GM21737 (cell line): Measurements from ENCODE around the gene LIMA1.
"Not testable (repeated sequence)": the region's sequence is repeated elsewhere in the genome, so short reads cannot be mapped to it uniquely, and the experiment has no call there.

Experiments used
- ATAC-seq: cut with Tn5 transposase; IDR thresholded peaks from one replicate; pipeline ENCODE4 v1.9.1; 2021; ENCODE audit warnings: mild to moderate bottlenecking, moderate library complexity; ENCODE audit not compliant: unreplicated experiment

LIMA1 gene

GRCh38 chr12:50248411-50248810 is 34.9 kb downstream of the LIMA1 start:
- ATAC-seq, result no peak

DNA sequence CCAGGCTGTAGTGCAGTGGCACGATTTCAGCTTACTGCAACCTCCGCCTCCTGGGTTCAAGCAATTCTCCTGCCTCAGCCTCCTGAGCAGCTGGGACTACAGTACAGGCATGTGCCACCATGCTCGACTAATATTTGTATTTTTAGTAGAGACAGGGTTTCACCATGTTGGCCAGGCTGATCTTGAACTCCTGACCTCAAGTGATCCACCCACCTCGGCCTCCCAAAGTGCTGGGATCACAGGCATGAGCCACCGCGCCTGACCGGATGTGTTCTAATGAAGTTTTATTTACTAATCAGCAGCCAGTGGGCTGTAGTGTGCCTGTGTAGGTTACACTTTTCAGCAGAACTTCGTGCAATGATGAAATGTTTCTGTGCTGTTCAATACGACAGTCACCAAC is 35.7 kb downstream of the LIMA1 start:
- not testable (repeated sequence) for ATAC-seq

GRCh38 chr12:50246873-50247612 is 36.3 kb downstream of the LIMA1 start:
- ATAC-seq, result no peak

DNA sequence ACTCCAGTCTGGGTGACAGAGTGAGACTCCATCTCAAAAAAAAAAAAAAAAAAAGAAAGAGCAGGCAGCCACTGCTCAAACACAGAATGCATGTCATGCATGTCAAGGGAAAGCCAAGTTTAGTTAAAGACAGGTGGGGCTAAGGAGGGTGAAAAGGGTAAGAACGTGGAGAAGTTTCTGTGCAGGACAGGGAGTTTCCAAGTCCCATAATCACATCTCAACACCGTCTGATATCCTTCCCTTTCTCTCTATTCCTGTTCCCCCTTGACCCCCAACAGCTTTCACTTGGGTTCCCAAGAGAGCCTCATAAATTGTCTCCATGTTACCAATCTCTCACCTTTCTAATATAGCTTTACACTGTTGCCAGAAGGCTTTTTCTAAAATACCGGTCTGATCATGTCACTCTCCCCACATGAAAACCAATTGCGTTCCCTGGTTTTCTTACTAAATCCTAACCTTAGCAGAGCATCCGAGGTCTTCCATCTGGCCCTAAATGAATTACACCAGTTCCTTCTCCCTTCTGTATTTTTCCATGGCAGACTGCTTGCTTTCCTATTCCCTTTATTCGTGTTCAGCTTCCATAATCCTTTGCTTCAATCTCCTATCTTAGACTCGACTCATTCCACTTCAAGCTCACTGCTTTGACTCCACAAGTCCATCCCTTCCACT is 37.0 kb downstream of the LIMA1 start:
- ATAC-seq, result no peak

- ATAC-seq, result no peak
These were observed 39.8 kb downstream of the LIMA1 start for GRCh38 chr12:50243507-50243906.

GRCh38 chr12:50242751-50243191 is 40.5 kb downstream of the LIMA1 start:
- ATAC-seq, result no peak

DNA sequence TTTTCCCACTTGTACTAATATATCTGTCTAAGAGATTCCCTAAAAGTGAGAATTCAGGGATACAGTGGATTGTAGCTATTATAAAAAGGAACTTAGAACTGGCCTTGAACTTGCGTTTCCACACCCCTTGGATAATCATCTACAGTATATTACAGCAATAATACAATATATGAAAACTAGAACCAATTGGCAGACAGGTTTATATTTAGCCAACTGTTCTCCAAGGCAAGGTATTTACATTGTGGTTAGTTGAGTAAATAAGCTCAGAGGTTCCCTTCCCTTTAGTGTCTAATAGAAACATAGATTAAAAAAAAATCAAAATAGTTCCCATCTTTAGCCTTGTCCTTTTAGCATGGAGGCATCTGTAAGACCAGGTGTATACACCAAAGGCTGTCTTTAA is 42.1 kb downstream of the LIMA1 start:
- no peak for ATAC-seq

- no peak for ATAC-seq
These were observed 42.6 kb downstream of the LIMA1 start for GRCh38 chr12:50240792-50241114.

DNA sequence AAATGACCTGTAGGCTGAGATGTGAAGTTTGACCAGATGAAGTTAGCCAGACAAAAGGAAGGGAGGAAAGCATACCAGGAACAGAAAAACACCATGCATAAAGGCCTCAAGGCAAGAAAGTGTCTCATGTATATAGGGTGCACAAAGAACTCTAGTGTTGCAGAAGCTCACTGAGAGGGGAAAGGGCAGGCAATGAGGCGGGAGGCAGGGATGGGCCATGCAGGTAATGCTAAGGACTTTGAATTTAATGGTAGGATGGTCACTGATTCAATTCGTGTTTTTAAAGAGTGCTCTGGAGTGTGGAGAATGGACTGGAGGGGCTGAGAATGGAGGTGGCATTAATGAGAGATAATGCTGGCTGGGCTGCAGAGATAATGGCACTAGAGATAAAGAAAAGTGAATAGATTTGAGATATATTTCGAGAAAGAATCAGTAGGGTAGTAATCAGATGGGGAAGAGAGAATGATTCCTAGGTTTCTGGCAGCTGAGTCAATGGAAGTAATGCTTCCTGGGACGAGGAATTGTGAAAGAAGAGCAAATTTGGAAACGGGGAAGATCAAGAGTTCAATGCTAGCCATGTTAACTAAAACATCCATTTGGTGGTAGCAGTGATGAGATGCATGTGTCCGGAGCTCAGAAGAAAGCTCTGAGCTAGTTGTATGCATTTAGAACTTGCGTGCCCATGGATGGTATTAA is 43.1 kb downstream of the LIMA1 start:
- no peak for ATAC-seq

DNA sequence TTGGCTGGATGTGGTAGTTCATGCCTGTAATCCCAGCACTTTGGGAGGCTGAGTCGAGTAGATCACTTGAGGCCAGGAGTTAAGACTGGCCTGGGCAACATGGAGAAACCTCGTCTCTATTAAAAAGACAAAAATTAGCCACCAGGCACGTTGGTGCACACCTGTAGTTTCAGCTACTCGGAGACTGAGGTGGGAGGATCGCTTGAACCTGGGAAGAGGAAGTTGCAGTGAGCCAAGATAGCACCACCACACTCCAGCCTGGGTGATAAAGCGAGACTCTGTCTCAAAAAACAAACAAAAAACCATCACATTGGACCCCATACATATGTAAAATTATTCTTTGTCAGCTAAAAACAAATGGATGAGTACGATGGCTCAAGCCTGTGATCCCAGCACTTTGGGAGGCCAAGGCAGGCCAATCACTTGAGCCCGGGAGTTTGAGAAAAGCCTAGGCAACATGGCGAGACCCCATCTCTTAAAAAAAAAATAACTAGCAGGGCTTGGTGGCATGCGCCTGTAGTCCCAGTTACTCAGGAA is 43.9 kb downstream of the LIMA1 start:
- ATAC-seq, result no peak

DNA sequence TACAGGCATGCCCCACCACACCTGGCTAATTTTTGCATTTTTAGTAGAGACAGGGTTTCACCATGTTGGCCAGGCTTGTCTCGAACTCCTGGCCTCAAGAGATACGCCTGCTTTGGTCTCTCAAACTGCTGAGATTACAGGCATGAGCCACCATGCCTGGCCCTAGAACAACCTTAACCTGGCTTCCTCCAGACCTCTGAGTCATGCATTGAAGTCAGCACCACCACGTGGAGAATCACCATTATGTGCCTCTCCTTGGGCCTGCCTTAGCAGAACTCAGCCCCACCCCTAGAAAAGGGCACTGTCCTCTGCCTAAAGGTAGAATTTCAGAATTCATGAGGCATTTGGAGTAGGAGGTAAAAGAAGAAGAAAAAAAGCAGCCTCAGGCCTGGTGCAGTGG is 49.0 kb downstream of the LIMA1 start:
- ATAC-seq, result no peak

DNA sequence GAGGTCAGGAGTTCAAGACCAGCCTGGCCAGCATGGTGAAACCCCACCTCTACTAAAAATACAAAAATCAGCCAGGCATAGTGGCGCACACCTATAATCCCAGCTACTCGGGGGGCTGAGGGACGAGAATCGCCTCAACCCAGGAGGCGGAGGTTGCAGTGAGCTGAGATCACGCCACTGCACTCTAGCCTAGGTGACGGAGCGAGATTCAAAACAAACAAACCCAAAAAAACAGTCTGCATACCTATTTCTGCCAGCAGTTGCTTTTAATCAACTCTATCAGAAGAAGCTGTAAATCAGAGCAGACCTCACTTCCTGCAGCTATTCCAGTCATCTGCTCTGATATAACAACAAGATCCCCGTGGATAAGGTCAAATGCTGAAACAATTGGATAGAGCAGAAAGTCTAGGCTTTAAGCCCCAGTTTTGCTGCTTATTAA is 50.5 kb downstream of the LIMA1 start:
- ATAC-seq, result no peak

- ATAC-seq, result no peak
These were observed 51.1 kb downstream of the LIMA1 start for GRCh38 chr12:50232206-50232605.

- ATAC-seq, result no peak
These were observed 52.0 kb downstream of the LIMA1 start for GRCh38 chr12:50231346-50231745.

GRCh38 chr12:50230217-50230616 is 53.1 kb downstream of the LIMA1 start:
- no peak for ATAC-seq

- no peak for ATAC-seq
These were observed 59.2 kb downstream of the LIMA1 start for GRCh38 chr12:50224026-50224692.

GRCh38 chr12:50222275-50222783 is 61.0 kb downstream of the LIMA1 start:
- ATAC-seq, result no peak

- no peak for ATAC-seq
These were observed 61.9 kb downstream of the LIMA1 start for GRCh38 chr12:50221228-50222008.

DNA sequence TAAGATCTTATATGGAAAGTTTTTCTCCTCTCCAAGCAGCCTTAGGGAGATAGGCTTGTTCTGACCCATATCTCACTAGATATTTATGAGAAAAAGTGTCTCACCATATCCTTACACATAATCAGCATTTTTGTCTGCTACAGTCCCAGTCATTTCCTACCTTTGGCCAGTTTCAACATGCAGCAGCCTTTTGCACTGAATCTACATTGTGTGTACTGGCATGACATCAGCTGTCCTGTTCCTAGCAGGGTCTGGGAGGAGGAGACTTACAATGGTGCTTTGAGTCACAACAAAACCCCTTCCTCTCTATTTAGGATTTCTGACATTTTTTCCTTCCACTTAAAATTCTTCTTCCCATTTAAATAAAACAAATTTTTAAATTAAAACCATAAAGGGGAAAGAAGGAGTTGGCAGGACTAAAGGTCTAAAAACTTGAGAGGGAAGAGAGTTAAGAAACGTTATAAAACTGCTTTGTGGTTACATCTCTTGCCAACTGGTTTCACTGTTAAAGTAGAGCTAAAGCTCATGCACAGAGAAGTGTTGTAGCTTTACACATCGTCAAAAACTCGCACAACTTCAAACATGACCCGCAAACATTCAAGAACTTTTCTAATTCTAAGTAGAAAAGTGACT is 62.8 kb downstream of the LIMA1 start:
- ATAC-seq, result no peak

GRCh38 chr12:50219544-50219943 is 63.8 kb downstream of the LIMA1 start:
- no peak for ATAC-seq
